WERI-Rb-1 (cell line): ENCODE measurements around the gene RGS11.
A peak's percentile ranks its signal among the peaks of the same experiment; 100 is the strongest.

Experiments
- DNase-seq: peaks from one replicate; pipeline ENCODE4 v3.0.0-alpha.2; 2020
- H3K27ac ChIP-seq: fragments of 250-450 bp; sonication (Bioruptor Pico); 2 replicates; pipeline ENCODE4 v1.5.1; 2020; ENCODE audit warnings: mild to moderate bottlenecking, moderate library complexity
- H3K27me3 ChIP-seq: fragments of 250-450 bp; sonication (Bioruptor Pico); 2 replicates; pipeline ENCODE4 v1.5.1; 2021; ENCODE audit warnings: mild to moderate bottlenecking, low read depth, moderate library complexity; ENCODE audit not compliant: insufficient read depth, severe bottlenecking
- H3K36me3 ChIP-seq: fragments of 250-450 bp; sonication (Bioruptor Pico); 2 replicates; pipeline ENCODE4 v1.5.1; 2020; ENCODE audit warnings: mild to moderate bottlenecking, moderate library complexity
- H3K4me3 ChIP-seq: 2 replicates; pipeline ENCODE4 v1.5.1; 2011; ENCODE audit warnings: low read depth, mild to moderate bottlenecking, control low read depth, low read length
- H3K9me3 ChIP-seq: fragments of 250-450 bp; sonication (Bioruptor Pico); 2 replicates; pipeline ENCODE4 v1.5.1; 2021; ENCODE audit warnings: mild to moderate bottlenecking, moderate library complexity; ENCODE audit not compliant: severe bottlenecking
- TF ChIP-seq, protein P1 (sequence below): IDR thresholded peaks from 2 replicates; pipeline ENCODE4 v1.5.1; 2011; ENCODE audit warnings: low read depth, mild to moderate bottlenecking, control low read depth, inconsistent platforms, low read length

The RGS11 gene

GRCh38 chr16:280552-280951, 4.8 kb upstream of the RGS11 start, which contains the start of gene ARHGDIG:
ARHGDIG (plus strand) TSS chr16:280591; CDS start chr16:280681, 90 bp downstream.
- no peak for DNase-seq
- Histone ChIP-seq H3K27ac (peak within 1 kb of the TSS; percentile 33), H3K9me3 (no peaks in the 10 kb centered on the region), H3K27me3 (no peaks in the 10 kb centered on the region), H3K4me3 (peak within 1 kb of the TSS; percentile 63), H3K36me3 (no peaks in the 10 kb centered on the region)
- TF ChIP-seq, protein P1, sequence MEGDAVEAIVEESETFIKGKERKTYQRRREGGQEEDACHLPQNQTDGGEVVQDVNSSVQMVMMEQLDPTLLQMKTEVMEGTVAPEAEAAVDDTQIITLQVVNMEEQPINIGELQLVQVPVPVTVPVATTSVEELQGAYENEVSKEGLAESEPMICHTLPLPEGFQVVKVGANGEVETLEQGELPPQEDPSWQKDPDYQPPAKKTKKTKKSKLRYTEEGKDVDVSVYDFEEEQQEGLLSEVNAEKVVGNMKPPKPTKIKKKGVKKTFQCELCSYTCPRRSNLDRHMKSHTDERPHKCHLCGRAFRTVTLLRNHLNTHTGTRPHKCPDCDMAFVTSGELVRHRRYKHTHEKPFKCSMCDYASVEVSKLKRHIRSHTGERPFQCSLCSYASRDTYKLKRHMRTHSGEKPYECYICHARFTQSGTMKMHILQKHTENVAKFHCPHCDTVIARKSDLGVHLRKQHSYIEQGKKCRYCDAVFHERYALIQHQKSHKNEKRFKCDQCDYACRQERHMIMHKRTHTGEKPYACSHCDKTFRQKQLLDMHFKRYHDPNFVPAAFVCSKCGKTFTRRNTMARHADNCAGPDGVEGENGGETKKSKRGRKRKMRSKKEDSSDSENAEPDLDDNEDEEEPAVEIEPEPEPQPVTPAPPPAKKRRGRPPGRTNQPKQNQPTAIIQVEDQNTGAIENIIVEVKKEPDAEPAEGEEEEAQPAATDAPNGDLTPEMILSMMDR, result no peak

DNA sequence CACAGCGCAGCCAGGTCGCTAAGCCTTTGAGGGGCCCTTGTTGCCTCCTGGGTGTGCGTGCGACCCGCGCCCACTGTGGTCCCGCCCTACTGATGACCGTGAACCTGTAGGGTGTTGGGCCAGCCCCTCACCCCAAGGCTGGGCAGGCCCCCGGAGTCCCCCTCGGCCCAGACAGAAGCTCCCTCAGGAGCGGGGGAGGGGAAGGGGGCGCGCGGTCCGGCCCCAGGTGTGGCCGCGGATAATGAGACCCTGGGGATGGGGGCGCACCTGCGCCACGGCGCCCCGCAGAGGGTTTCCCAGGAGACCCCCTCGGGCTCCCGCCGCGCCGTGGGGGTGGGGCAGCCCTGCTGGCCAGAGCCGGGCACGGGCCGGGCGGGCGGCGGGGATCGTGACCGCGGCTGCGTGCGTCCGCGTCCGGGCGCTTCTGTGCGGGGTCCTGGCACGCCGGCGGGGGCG, 4.3 kb upstream of the RGS11 start:
- Histone ChIP-seq H3K27me3 (no peaks in the 10 kb centered on the region), H3K4me3 (peak overlapping the region; percentile 48), H3K27ac (peak overlapping the region; percentile 33; the same call in 1 of the 2 replicates), H3K9me3 (no peaks in the 10 kb centered on the region), H3K36me3 (no peaks in the 10 kb centered on the region)
- TF ChIP-seq, protein P1, result no peak
- DNase-seq, result no peak

- no peak overlapping the region for H3K27ac ChIP-seq
- no peak overlapping the region for H3K4me3 ChIP-seq
- no peak for DNase-seq
- H3K36me3 ChIP-seq, result no peaks in the 10 kb centered on the region
- TF ChIP-seq, protein P1, result no peak
- H3K9me3 ChIP-seq, result no peaks in the 10 kb centered on the region
- no peaks in the 10 kb centered on the region for H3K27me3 ChIP-seq
Measured at GRCh38 chr16:279531-279930, 3.8 kb upstream of the RGS11 start.

DNA sequence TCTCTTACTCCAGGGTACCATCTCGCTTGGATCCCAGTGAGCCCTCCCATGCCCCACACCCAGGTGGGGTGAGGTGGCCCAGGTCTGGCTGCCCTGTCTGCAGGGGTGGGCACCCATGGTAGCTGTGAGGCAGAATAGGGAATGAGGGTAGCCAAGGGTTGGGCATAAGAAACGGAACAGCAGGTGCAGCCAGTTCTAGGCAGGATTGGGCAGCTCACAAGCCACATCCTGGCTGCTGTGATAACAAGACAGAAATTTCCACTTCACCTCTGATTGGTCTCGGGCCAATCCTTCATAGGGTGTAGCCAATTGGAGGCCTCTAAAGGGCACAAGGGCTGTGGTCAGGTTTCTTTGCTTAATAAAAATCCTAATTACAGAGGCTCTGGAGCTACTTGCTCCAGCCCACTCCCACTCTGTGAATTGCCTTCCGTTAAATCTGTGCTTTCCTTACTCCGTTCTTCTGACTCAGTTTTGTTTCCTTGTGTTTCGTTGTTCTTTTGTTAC, 3.2 kb upstream of the RGS11 start:
- no peak for DNase-seq
- H3K27ac ChIP-seq, result no peak overlapping the region
- H3K9me3 ChIP-seq, result no peaks in the 10 kb centered on the region
- H3K27me3 ChIP-seq, result no peaks in the 10 kb centered on the region
- TF ChIP-seq, protein P1, result no peak
- no peaks in the 10 kb centered on the region for H3K36me3 ChIP-seq
- H3K4me3 ChIP-seq, result no peak overlapping the region

- TF ChIP-seq, protein P1, result no peak
- Histone ChIP-seq H3K9me3 (no peaks in the 10 kb centered on the region), H3K27me3 (no peaks in the 10 kb centered on the region), H3K4me3 (no peak overlapping the region), H3K27ac (no peak overlapping the region), H3K36me3 (no peaks in the 10 kb centered on the region)
- no peak for DNase-seq
Measured at GRCh38 chr16:276426-277077, 808 bp upstream of the RGS11 start.
